B cell (primary cell): ENCODE data around the gene SOWAHC. TPM values are rescaled to one million over a fixed set of nuclear protein-coding genes. Genes with fewer than 3 reads are reported as not detected.

Experiments
- ATAC-seq: fragments of 200-7000 bp; cut with Tn5 transposase; one replicate; pipeline ENCODE4 v1.10.0; 2021; ENCODE audit warnings: low read depth, mild to moderate bottlenecking, moderate number of reproducible peaks, moderate library complexity
- CTCF ChIA-PET: fragments of 350-600 bp; sonication (Branson Sonifier 250); formaldehyde crosslinking; loops from one replicate; lab custom pipeline; 2021; ENCODE audit warnings: antibody characterized with exemption, inconsistent platforms; lab: Charles Lee
- POLR2A ChIA-PET: fragments of 350-600 bp; sonication (Branson Sonifier 250); formaldehyde crosslinking; loops from one replicate; lab custom pipeline; 2021; ENCODE audit warnings: antibody characterized with exemption; lab: Charles Lee
- DNase-seq: peaks from one replicate; pipeline ENCODE4 v3.0.0; 2013
- H2AFZ ChIP-seq: 2 replicates; pipeline ENCODE4 v1.6.1; 2012; ENCODE audit warnings: mild to moderate bottlenecking, low read depth, low read length; ENCODE audit not compliant: insufficient read depth, poor library complexity, severe bottlenecking
- H3K27ac ChIP-seq, 2 donors: 1 replicate in 1 of 2; 2 replicates in 1 of 2; pipeline ENCODE4 v1.5.1; 2012 to 2013; ENCODE audit warnings: low read length in 2 of 2, mild to moderate bottlenecking in 2 of 2, moderate library complexity in 1 of 2
- H3K27me3 ChIP-seq, 4 experiments: fragments of 200-600 bp in 1 of 4; sonication (generic) in 1 of 4; replicated peaks in 1 of 4; 1 replicate in 2 of 4; 2 replicates in 2 of 4; pipeline versions ENCODE4 v1.6.1 to v1.7.0; 2013 to 2016; ENCODE audit warnings: low read length in 3 of 4, mild to moderate bottlenecking in 2 of 4, mixed read lengths in 1 of 4, moderate library complexity in 1 of 4; ENCODE audit not compliant: insufficient read depth in 4 of 4, control insufficient read depth in 3 of 4; ENCODE audit errors: control extremely low read depth in 1 of 4
- H3K36me3 ChIP-seq, 2 experiments: replicated peaks in 1 of 2; 1 replicate in 1 of 2; 2 replicates in 1 of 2; pipeline versions ENCODE4 v1.6.1 to v1.7.1; 2013; ENCODE audit warnings: low read length in 1 of 2; ENCODE audit not compliant: insufficient read depth in 2 of 2, control insufficient read depth in 1 of 2; ENCODE audit errors: control extremely low read depth in 1 of 2, extremely low read depth in 1 of 2
- H3K4me1 ChIP-seq, 2 donors: fragments of 200-600 bp in 1 of 2; sonication (generic) in 1 of 2; 1 replicate in 1 of 2; 2 replicates in 1 of 2; pipeline versions ENCODE4 v1.5.1 to v1.6.1; 2013 to 2017; ENCODE audit warnings: low read length in 2 of 2; ENCODE audit not compliant: control insufficient read depth in 2 of 2, insufficient read depth in 2 of 2
- H3K4me2 ChIP-seq: replicated peaks from 2 replicates; pipeline ENCODE3; 2012; ENCODE audit warnings: mild to moderate bottlenecking, low read depth, low read length; ENCODE audit not compliant: poor library complexity, severe bottlenecking
- H3K4me3 ChIP-seq, 5 experiments: fragments of 200-600 bp in 1 of 5; sonication (generic) in 1 of 5; 1 replicate in 3 of 5; 2 replicates in 2 of 5; pipeline versions ENCODE4 v1.5.1 to v1.7.0; 2011 to 2016; ENCODE audit warnings: low read length in 4 of 5, mild to moderate bottlenecking in 4 of 5, low read depth in 2 of 5, control low read depth in 1 of 5, moderate library complexity in 1 of 5; ENCODE audit not compliant: insufficient read depth in 1 of 5; ENCODE audit errors: control extremely low read depth in 1 of 5, extremely low read depth in 1 of 5
- H3K79me2 ChIP-seq: fragments of 200-600 bp; sonication (generic); one replicate; pipeline ENCODE4 v1.6.0; 2016; ENCODE audit warnings: low read length; ENCODE audit not compliant: control insufficient read depth, insufficient read depth
- H3K9ac ChIP-seq: fragments of 200-600 bp; sonication (generic); 2 replicates; pipeline ENCODE4 v1.6.1; 2017; ENCODE audit warnings: mild to moderate bottlenecking, low read length, moderate library complexity
- H3K9me3 ChIP-seq, 3 donors: one replicate each; pipeline versions ENCODE4 v1.6.1 to v1.7.1; 2013; ENCODE audit warnings: low read length in 2 of 3; ENCODE audit not compliant: control insufficient read depth in 2 of 3, insufficient read depth in 1 of 3; ENCODE audit errors: control extremely low read depth in 1 of 3
- H4K20me1 ChIP-seq: 2 replicates; pipeline ENCODE4 v1.6.0; 2012; ENCODE audit warnings: mild to moderate bottlenecking, low read length; ENCODE audit not compliant: insufficient read depth, control insufficient read depth, poor library complexity, severe bottlenecking
- H3K27ac Mint-ChIP-seq: one replicate; pipeline ENCODE4 v1.8.0; 2021; ENCODE audit warnings: mixed read lengths
- H3K27me3 Mint-ChIP-seq: one replicate; pipeline ENCODE4 v1.8.0; 2021; ENCODE audit warnings: mixed read lengths
- H3K4me1 Mint-ChIP-seq: one replicate; pipeline ENCODE4 v1.8.0; 2021; ENCODE audit warnings: mixed read lengths
- H3K4me3 Mint-ChIP-seq: one replicate; pipeline ENCODE4 v1.8.0; 2021; ENCODE audit warnings: mixed read lengths
- H3K9me3 Mint-ChIP-seq: one replicate; pipeline ENCODE4 v1.8.0; 2022; ENCODE audit warnings: mixed read lengths; ENCODE audit not compliant: insufficient read depth
- EZH2 ChIP-seq: IDR thresholded peaks from 2 replicates; pipeline ENCODE4 v1.6.1; 2012; ENCODE audit warnings: borderline replicate concordance, low read depth, mild to moderate bottlenecking, moderate library complexity, low read length; ENCODE audit not compliant: insufficient read depth, poor library complexity, severe bottlenecking
- WGBS: methylation state at CpG from one replicate; pipeline ENCODE4 v1.1.5; 2013; ENCODE audit warnings: missing lambda C conversion rate; ENCODE audit not compliant: insufficient coverage; 5-methylcytosine and 5-hydroxymethylcytosine counted together
- intact Hi-C: fragments of 100-400 bp; cut with micrococcal nuclease; formaldehyde crosslinking; loops from one replicate; pipeline ENCODE4 v1.10.0; 2022
- polyA plus RNA-seq: library from polyadenylated mRNA; depleted of rRNA; stranded (reverse); fragments of >200 nt; gene quantifications from 2 replicates; pipeline ENCODE4 v1.2.3, GENCODE V29; 2012
- total RNA-seq, 2 donors: library from RNA; stranded (reverse); fragments of 120-200 nt in 1 of 2; gene quantifications; 1 replicate in 1 of 2; 2 replicates in 1 of 2; pipeline versions ENCODE4 v1.2.3 to v1.2.4, GENCODE V29; 2013 to 2022
- TF ChIP-seq, protein P1 (sequence below): fragments of 200-600 bp; IDR thresholded peaks from one replicate; pipeline ENCODE4 v1.8.0; 2022; ENCODE audit warnings: antibody characterized with exemption, mild to moderate bottlenecking

Gene SOWAHC
- total and polyA plus RNA-seq, 2 donors (not counting 1 experiment from before 2014, with no cell fraction given), result 0.05 to 0.28 TPM

DNA sequence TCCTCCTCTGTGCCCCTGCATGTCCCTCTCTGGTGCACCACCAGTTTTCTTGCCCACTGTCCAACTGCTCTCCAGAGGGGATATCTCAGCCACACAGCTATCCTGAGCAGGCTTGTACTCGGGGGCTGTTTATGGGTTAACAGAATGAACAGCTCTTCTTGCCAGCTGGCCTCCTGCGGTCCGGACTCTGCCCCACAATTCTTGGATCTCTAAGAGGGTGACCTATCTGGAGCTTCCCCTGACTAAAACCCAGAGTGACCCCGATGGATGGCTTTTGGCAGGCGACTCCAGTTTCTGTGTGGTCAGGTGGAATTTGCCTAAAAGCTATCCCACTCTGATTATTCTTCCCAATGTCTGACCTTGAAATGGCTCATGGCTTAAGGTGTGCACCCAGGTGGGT lies 9.1 kb downstream of the SOWAHC start:
- ATAC-seq, result no peak
- no peak overlapping the region for H3K4me2 ChIP-seq

DNA sequence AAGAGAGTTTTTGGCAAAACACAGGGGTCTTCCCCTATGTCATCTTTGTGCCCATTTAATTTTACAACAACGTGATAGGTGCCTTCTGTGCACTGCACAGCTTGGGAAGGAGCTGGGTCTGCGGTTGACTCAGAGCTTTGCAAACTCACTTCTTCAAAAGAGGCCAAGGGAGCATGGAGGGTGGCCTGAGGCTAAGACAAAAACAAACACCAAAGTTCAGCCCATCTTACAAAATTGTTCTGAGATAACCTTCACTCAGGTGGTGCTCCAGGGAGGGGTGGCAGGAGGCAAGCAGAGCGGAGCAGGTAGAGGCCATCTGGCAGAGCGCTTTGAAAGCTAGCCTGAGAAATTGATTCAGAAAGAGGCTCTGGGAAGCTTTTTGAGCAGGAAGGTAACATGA lies 9.8 kb downstream of the SOWAHC start:
- no peak overlapping the region for H3K27ac ChIP-seq
- no peak overlapping the region for H3K4me3 ChIP-seq
- no peak for DNase-seq
- POLR2A ChIA-PET, result no interaction called here
- H4K20me1 ChIP-seq, result no peaks in the 10 kb centered on the region
- WGBS, result 100% methylated on average over 3 of the region's 4 CpGs
- CTCF ChIA-PET, result no interaction called here
- Mint-ChIP-seq H3K27ac (no peak overlapping the region), H3K27me3 (peaks cover 37% of the 10 kb centered on the region), H3K9me3 (no peaks in the 10 kb centered on the region), H3K4me3 (no peak overlapping the region), H3K4me1 (no peaks in the 10 kb centered on the region)
- intact Hi-C loops, result no loop called here
- no peak overlapping the region for H3K9ac ChIP-seq
- no peaks in the 10 kb centered on the region for H3K36me3 ChIP-seq
- H3K9me3 ChIP-seq, result no peaks in the 10 kb centered on the region
- no peak for ATAC-seq
- peaks cover 0 to 18% (median 5%) of the 10 kb centered on the region in 4 experiments for H3K27me3 ChIP-seq
- H2AFZ ChIP-seq, result no peak overlapping the region
- H3K4me1 ChIP-seq, result no peaks in the 10 kb centered on the region
- no peak overlapping the region for H3K4me2 ChIP-seq
- H3K79me2 ChIP-seq, result no peaks in the 10 kb centered on the region
- TF ChIP-seq, protein P1, sequence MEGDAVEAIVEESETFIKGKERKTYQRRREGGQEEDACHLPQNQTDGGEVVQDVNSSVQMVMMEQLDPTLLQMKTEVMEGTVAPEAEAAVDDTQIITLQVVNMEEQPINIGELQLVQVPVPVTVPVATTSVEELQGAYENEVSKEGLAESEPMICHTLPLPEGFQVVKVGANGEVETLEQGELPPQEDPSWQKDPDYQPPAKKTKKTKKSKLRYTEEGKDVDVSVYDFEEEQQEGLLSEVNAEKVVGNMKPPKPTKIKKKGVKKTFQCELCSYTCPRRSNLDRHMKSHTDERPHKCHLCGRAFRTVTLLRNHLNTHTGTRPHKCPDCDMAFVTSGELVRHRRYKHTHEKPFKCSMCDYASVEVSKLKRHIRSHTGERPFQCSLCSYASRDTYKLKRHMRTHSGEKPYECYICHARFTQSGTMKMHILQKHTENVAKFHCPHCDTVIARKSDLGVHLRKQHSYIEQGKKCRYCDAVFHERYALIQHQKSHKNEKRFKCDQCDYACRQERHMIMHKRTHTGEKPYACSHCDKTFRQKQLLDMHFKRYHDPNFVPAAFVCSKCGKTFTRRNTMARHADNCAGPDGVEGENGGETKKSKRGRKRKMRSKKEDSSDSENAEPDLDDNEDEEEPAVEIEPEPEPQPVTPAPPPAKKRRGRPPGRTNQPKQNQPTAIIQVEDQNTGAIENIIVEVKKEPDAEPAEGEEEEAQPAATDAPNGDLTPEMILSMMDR, result no peak
- TF ChIP-seq EZH2, result no peak

More for the DNA sequence above, 9.1 kb downstream of the SOWAHC start:
- Histone ChIP-seq H3K9ac (no peak overlapping the region), H3K79me2 (no peaks in the 10 kb centered on the region), H3K36me3 (no peaks in the 10 kb centered on the region), H3K9me3 (no peaks in the 10 kb centered on the region), H3K4me1 (no peaks in the 10 kb centered on the region), H3K4me3 (no peak overlapping the region), H3K27ac (no peak overlapping the region), H4K20me1 (no peaks in the 10 kb centered on the region), H3K27me3 (peaks cover 0 to 18% (median 7%) of the 10 kb centered on the region in 4 experiments), H2AFZ (no peak overlapping the region)
- Mint-ChIP-seq H3K4me3 (no peak overlapping the region), H3K9me3 (no peaks in the 10 kb centered on the region), H3K4me1 (no peaks in the 10 kb centered on the region), H3K27ac (no peak overlapping the region), H3K27me3 (peaks cover 33% of the 10 kb centered on the region)
- ChIA-PET CTCF (no interaction called here), POLR2A (no interaction called here)
- WGBS, result 100% methylated on average over 1 of the region's 5 CpGs
- DNase-seq, result no peak
- no peak for TF ChIP-seq EZH2
- TF ChIP-seq, protein P1, result no peak
- intact Hi-C loops, result no loop called here
